Fibroblast of the aortic adventitia (primary cell): ENCODE results near the gene CFAP44. TPM values are rescaled to one million over a fixed set of nuclear protein-coding genes. Genes with fewer than 3 reads are reported as not detected.
"Not testable (repeated sequence)": the region's sequence is repeated elsewhere in the genome, so short reads cannot be mapped to it uniquely, and the experiment has no call there.

Experiments used
- DNase-seq: peaks from one replicate; pipeline ENCODE4 v3.0.0-alpha.2; 2010; ENCODE audit warnings: low read depth
- H3K4me3 ChIP-seq: 2 replicates; pipeline ENCODE4 v1.5.1; 2011; ENCODE audit warnings: low read depth, mild to moderate bottlenecking, control low read depth, low read length, moderate library complexity
- CTCF ChIP-seq: IDR thresholded peaks from 2 replicates; pipeline ENCODE4 v1.5.1; 2011; ENCODE audit warnings: mild to moderate bottlenecking, low read length, control low read depth, inconsistent platforms; ENCODE audit not compliant: insufficient read depth
- total RNA-seq: library from RNA; depleted of rRNA; stranded (reverse); fragments of >200 nt; gene quantifications from 2 replicates; pipeline ENCODE4 v1.2.3, GENCODE V29; 2012; ENCODE audit warnings: low replicate concordance

CFAP44 gene
- 5.1 and 11.0 TPM in 2 replicates for total RNA-seq

- TF ChIP-seq CTCF, result no peak
- peak; percentile 25 for DNase-seq
- peak within 1 kb of the TSS; percentile 36 for H3K4me3 ChIP-seq
Observed at GRCh38 chr3:113441051-113441770, at the start of gene CFAP44. CFAP44 (minus strand) TSS chr3:113441493; CDS start chr3:113433664, 7,829 bp downstream.

GRCh38 chr3:113485161-113485609, 43.9 kb upstream of the CFAP44 start:
- no peak for TF ChIP-seq CTCF
- DNase-seq, result no peak
- no peak overlapping the region for H3K4me3 ChIP-seq

GRCh38 chr3:113468539-113468938, 27.2 kb upstream of the CFAP44 start:
- TF ChIP-seq CTCF, result no peak
- no peak overlapping the region for H3K4me3 ChIP-seq
- no peak for DNase-seq

- TF ChIP-seq CTCF, result no peak
- H3K4me3 ChIP-seq, result no peak overlapping the region
- no peak for DNase-seq
Observed at GRCh38 chr3:113461488-113461887, 20.2 kb upstream of the CFAP44 start.

- H3K4me3 ChIP-seq, DNase-seq: not testable (repeated sequence)
Observed at GRCh38 chr3:113458554-113458953, 17.3 kb upstream of the CFAP44 start.

- no peak for DNase-seq
- no peak overlapping the region for H3K4me3 ChIP-seq
- no peak for TF ChIP-seq CTCF
Observed at GRCh38 chr3:113455446-113455845, 14.2 kb upstream of the CFAP44 start.

- TF ChIP-seq CTCF, result no peak
- H3K4me3 ChIP-seq, result no peak overlapping the region
- DNase-seq, result no peak
Observed at GRCh38 chr3:113454630-113455029, 13.3 kb upstream of the CFAP44 start.
